ENCODE measurements around the gene ARHGAP27.

- TF ChIP-seq CTCF (IDR thresholded peaks at IDR 0.05) (no peak), EP300 (IDR thresholded peaks at IDR 0.05) (no peak)
These were observed 60.3 kb downstream of the ARHGAP27 start for GRCh38 chr17:45372325-45372869.

Measured in esophagus muscularis mucosa (tissue), 3 donors.